ENCODE measurements around the gene ZBED4. TPM values are rescaled to one million over a fixed set of nuclear protein-coding genes. Genes with fewer than 3 reads are reported as not detected.

Gene ZBED4
- total and polyA plus RNA-seq, 2 of the 13 experiments (the other 11 are each of a cell fraction or from before 2014, with no cell fraction given): 5.4 to 9.6 TPM

- H3K9me3 ChIP-seq (ENCODE audit: low read length): no peaks in the 10 kb centered on the region
- H3K4me3 ChIP-seq (replicated peaks in 1 of 3; ENCODE audit: insufficient read depth in 1 of 3, low read depth in 2 of 3, low read length in 3 of 3): no peak overlapping the region
- intact Hi-C loops (cut with micrococcal nuclease; ENCODE audit: unreplicated experiment) (no loop called here), in situ Hi-C loops (cut with HindIII; ENCODE audit: extremely low pct_ligation_motif_present, low pct_unique_long_range_greater_than_20kb) (no loop called here)
- no peaks in the 10 kb centered on the region for H3K79me2 ChIP-seq (ENCODE audit: insufficient read depth, low read length)
- ChIA-PET POLR2A (no interaction called here), CTCF (ENCODE audit: low intra/inter-chr PET ratio, low total read pairs) (interaction anchor here (0.6 to 3.2 kb wide), 3 partner anchors 64 to 102 kb away, joined by 3 to 63 read pairs (median 26); partner anchors contain the start of gene IL17REL)
- 78% methylated on average over 23 of the region's 38 CpGs for WGBS (ENCODE audit: low lambda C conversion rate)
- TF ChIP-seq ZNF556 (CRISPR knock-in tag; IDR thresholded peaks at IDR 0.05; ENCODE audit: borderline replicate concordance) (no peak), TGIF2 (CRISPR knock-in tag; IDR thresholded peaks at IDR 0.05) (no peak), ZNF549 (CRISPR knock-in tag; IDR thresholded peaks at IDR 0.05) (no peak), SSRP1 (CRISPR knock-in tag; IDR thresholded peaks at IDR 0.05) (no peak), MTA1 (CRISPR knock-in tag; IDR thresholded peaks at IDR 0.05; ENCODE audit: borderline replicate concordance) (no peak), PITX1 (CRISPR knock-in tag; IDR thresholded peaks at IDR 0.05) (no peak), ZNF749 (CRISPR knock-in tag; IDR thresholded peaks at IDR 0.05; ENCODE audit: borderline replicate concordance) (no peak), SUZ12 (IDR thresholded peaks at IDR 0.05; ENCODE audit: low read depth, low read length) (no peak), FOXK1 (CRISPR knock-in tag; IDR thresholded peaks at IDR 0.05; ENCODE audit: borderline replicate concordance, low read depth) (no peak), ZNF576 (CRISPR knock-in tag; IDR thresholded peaks at IDR 0.05) (no peak), FOSL2 (CRISPR knock-in tag; IDR thresholded peaks at IDR 0.05) (no peak), NONO (IDR thresholded peaks at IDR 0.05) (no peak), NONO (CRISPR knock-in tag; conservative IDR thresholded peaks at IDR 0.05) (no peak), FLYWCH1 (CRISPR knock-in tag; IDR thresholded peaks at IDR 0.05) (no peak), EED (CRISPR knock-in tag; IDR thresholded peaks at IDR 0.05) (no peak), ELK4 (CRISPR knock-in tag; IDR thresholded peaks at IDR 0.05; ENCODE audit: borderline replicate concordance) (no peak), POLR2G (IDR thresholded peaks at IDR 0.05; ENCODE audit: low read depth, low read length) (no peak), ARID2 (CRISPR knock-in tag; IDR thresholded peaks at IDR 0.05; ENCODE audit: borderline replicate concordance) (no peak), ATF4 (CRISPR knock-in tag; IDR thresholded peaks at IDR 0.05) (no peak), NR2F1 (CRISPR knock-in tag; IDR thresholded peaks at IDR 0.05) (no peak), EZH2 (conservative IDR thresholded peaks at IDR 0.05; ENCODE audit: low read depth, low read length) (no peak)
- no peak overlapping the region for H3K27ac ChIP-seq (ENCODE audit: extremely low read length, insufficient read depth, low read length)
- peaks cover 36% of the 10 kb centered on the region for H3K4me1 ChIP-seq (ENCODE audit: insufficient read depth, low read length)
- H4K20me1 ChIP-seq (ENCODE audit: insufficient read depth, low read length): no peaks in the 10 kb centered on the region
- no peak for DNase-seq (ENCODE audit: low spot score)
- H2AFZ ChIP-seq (ENCODE audit: low read length): no peak overlapping the region
- peaks cover 3 to 10% of the 10 kb centered on the region in 2 experiments; a peak in 4 of 5 replicates for H3K27me3 ChIP-seq (ENCODE audit: control insufficient read depth in 1 of 2, insufficient read depth in 2 of 2, low read length in 2 of 2)
- H3K36me3 ChIP-seq (replicated peaks in 1 of 2; ENCODE audit: control insufficient read depth in 1 of 2, insufficient read depth in 2 of 2, low read length in 2 of 2): no peaks in the 10 kb centered on the region; a peak in 1 of 5 replicates
- ATAC-seq: no peak
- BruUV-seq (replicated peaks): no TSS peak
- FAIRE-seq: no peak
- H3K4me2 ChIP-seq (ENCODE audit: low read depth, low read length): no peak overlapping the region
- H3K9ac ChIP-seq (ENCODE audit: insufficient read depth, low read depth, low read length): no peak overlapping the region
Observed at GRCh38 chr22:49928555-49929210, 75.0 kb downstream of the ZBED4 start.

Data from HepG2 (cell line).